NT2/D1 (cell line): ENCODE results near the gene ARRB1.

ENCODE experiments used
- SUZ12 ChIP-seq: IDR thresholded peaks from 2 replicates; pipeline ENCODE4 v1.6.1; 2011; ENCODE audit not compliant: insufficient read length, insufficient read depth; ENCODE audit errors: extremely low read depth
- YY1 ChIP-seq: IDR thresholded peaks from 2 replicates; pipeline ENCODE4 v1.6.1; 2011; ENCODE audit not compliant: insufficient read length, insufficient read depth

DNA sequence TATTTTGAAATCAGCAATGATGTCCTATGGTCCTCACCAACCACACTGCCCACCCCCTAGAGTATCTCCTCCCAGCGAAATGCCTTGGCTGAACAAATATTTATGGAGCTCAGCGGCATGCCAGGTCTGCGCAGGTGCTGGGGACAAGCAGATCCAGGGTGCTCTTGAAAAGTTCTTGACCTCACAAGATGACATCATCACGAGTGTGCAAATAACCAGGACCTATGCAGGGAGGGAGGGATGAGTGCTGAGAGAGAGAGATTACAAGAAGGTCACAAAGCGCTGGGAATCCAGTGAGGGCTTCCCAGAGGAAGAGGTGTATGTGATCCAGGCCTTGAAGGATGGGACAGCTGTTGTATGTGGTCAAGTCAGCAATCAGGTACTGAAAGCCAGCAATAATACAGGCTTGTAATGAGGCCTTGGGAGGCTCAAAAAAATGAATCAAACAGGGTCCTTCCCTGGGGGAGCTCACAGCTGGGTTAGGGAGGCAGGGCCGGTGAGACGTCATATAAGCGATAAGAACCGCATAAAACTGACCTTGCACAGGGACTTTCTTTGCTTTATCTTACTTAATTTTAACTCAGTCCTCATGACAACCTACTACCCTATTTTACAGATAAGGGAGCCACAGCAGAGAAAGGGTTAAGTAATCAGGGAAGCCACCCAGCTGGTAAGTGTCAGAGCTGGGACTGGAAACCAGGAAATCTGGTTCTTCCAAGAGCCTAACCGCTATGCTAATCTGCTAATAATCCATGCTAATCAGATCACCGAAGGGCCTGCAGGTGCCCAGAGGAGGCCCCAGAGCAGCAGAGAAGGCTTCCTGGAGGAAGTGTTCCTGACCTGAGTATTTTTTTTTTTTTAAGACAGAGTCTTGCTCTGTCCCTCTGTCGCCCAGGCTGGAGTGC, 8.2 kb downstream of the ARRB1 start:
- TF ChIP-seq YY1 (no peak), SUZ12 (no peak)
